ENCODE data around the gene ASB8. TPM values are rescaled to one million over a fixed set of nuclear protein-coding genes. Genes with fewer than 3 reads are reported as not detected.

The ASB8 gene
- total and polyA plus RNA-seq, 2 of the 4 experiments (the other 2 are of a cell fraction) = 22.9 to 26.7 TPM

DNA sequence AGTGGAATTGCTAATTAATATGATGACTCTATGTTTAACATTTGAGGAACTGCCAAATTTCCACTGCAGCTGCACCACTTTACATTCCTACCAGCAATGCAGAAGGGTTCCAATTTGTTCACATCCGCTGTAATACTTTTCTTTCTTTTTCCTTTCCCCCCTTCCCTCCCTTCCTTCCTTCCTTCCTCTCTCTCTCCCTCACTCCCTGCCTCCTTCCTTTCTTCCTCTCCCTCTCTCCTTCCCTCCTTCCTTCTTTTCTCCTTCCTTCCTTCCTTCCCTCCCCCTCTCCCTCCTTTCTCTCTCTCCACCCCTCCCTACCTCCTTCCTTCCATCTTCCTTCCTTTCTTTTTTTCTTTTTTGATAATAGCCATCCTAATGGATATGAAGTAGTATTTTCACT is 41.4 kb downstream of the ASB8 start:
- dilution Hi-C loops (cut with HindIII; ENCODE audit: low sequenced_read_pairs, unreplicated experiment) = no loop called here
- H3K4me1 ChIP-seq (ENCODE audit: control insufficient read depth, insufficient read depth, low read length) = no peaks in the 10 kb centered on the region
- H3K9me3 ChIP-seq (ENCODE audit: control insufficient read depth, insufficient read depth, low read length) = no peaks in the 10 kb centered on the region
- no peaks in the 10 kb centered on the region for H4K20me1 ChIP-seq (ENCODE audit: insufficient read depth, low read length)
- H3K27ac ChIP-seq (ENCODE audit: insufficient read depth, low read length) = no peak overlapping the region
- no peak overlapping the region for H3K56ac ChIP-seq (ENCODE audit: extremely low read depth, insufficient read depth, low read length)
- H2BK5ac ChIP-seq (ENCODE audit: low read depth, low read length, poor library complexity, severe bottlenecking) = no peak overlapping the region
- H3K79me1 ChIP-seq (ENCODE audit: low read depth in 1 of 2, low read length in 2 of 2) = peaks cover 12 to 18% of the 10 kb centered on the region in 2 experiments
- no peak overlapping the region for H3K23ac ChIP-seq (ENCODE audit: low read depth, low read length)
- no peak overlapping the region for H4K5ac ChIP-seq (ENCODE audit: low read depth, low read length)
- no TSS peak for BruUV-seq (replicated peaks)
- no peaks in the 10 kb centered on the region for H3K36me3 ChIP-seq (ENCODE audit: control insufficient read depth, insufficient read depth, low read length)
- no peak overlapping the region for H3K9ac ChIP-seq (ENCODE audit: low read depth, low read length)
- TF ChIP-seq MAZ (IDR thresholded peaks at IDR 0.05; ENCODE audit: borderline replicate concordance, low read depth, low read length) (no peak), BHLHE40 (IDR thresholded peaks at IDR 0.05; ENCODE audit: low read depth, low read length) (no peak), CHD1 (IDR thresholded peaks at IDR 0.05; ENCODE audit: low read depth, low read length) (no peak), MAFK (IDR thresholded peaks at IDR 0.05; ENCODE audit: low read depth, low read length) (no peak), RFX5 (IDR thresholded peaks at IDR 0.05; ENCODE audit: low read depth, low read length) (no peak), FOS (IDR thresholded peaks at IDR 0.05; ENCODE audit: low read depth, low read length) (no peak), CEBPB (IDR thresholded peaks at IDR 0.05; ENCODE audit: low read depth, low read length) (no peak), POLR2A (IDR thresholded peaks at IDR 0.05; ENCODE audit: low read depth, low read length) (no peak), RAD21 (IDR thresholded peaks at IDR 0.05; ENCODE audit: low read length) (no peak), NFE2L2 (IDR thresholded peaks at IDR 0.05; ENCODE audit: low read depth, low read length) (no peak), SMC3 (IDR thresholded peaks at IDR 0.05; ENCODE audit: low read depth, low read length) (no peak), RCOR1 (IDR thresholded peaks at IDR 0.05; ENCODE audit: insufficient replicate concordance, low read length) (no peak), MXI1 (IDR thresholded peaks at IDR 0.05; ENCODE audit: borderline replicate concordance, low read depth, low read length) (no peak)
- TF ChIP-seq, protein P1, sequence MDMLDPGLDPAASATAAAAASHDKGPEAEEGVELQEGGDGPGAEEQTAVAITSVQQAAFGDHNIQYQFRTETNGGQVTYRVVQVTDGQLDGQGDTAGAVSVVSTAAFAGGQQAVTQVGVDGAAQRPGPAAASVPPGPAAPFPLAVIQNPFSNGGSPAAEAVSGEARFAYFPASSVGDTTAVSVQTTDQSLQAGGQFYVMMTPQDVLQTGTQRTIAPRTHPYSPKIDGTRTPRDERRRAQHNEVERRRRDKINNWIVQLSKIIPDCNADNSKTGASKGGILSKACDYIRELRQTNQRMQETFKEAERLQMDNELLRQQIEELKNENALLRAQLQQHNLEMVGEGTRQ (IDR thresholded peaks at IDR 0.05; ENCODE audit: low read depth, low read length) = no peak
- TF ChIP-seq, protein P2, sequence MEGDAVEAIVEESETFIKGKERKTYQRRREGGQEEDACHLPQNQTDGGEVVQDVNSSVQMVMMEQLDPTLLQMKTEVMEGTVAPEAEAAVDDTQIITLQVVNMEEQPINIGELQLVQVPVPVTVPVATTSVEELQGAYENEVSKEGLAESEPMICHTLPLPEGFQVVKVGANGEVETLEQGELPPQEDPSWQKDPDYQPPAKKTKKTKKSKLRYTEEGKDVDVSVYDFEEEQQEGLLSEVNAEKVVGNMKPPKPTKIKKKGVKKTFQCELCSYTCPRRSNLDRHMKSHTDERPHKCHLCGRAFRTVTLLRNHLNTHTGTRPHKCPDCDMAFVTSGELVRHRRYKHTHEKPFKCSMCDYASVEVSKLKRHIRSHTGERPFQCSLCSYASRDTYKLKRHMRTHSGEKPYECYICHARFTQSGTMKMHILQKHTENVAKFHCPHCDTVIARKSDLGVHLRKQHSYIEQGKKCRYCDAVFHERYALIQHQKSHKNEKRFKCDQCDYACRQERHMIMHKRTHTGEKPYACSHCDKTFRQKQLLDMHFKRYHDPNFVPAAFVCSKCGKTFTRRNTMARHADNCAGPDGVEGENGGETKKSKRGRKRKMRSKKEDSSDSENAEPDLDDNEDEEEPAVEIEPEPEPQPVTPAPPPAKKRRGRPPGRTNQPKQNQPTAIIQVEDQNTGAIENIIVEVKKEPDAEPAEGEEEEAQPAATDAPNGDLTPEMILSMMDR (conservative IDR thresholded peaks at IDR 0.05; ENCODE audit: low read depth, low read length) = no peak
- TF ChIP-seq, protein P3, sequence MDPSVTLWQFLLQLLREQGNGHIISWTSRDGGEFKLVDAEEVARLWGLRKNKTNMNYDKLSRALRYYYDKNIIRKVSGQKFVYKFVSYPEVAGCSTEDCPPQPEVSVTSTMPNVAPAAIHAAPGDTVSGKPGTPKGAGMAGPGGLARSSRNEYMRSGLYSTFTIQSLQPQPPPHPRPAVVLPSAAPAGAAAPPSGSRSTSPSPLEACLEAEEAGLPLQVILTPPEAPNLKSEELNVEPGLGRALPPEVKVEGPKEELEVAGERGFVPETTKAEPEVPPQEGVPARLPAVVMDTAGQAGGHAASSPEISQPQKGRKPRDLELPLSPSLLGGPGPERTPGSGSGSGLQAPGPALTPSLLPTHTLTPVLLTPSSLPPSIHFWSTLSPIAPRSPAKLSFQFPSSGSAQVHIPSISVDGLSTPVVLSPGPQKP (IDR thresholded peaks at IDR 0.05; ENCODE audit: borderline replicate concordance, low read depth, low read length) = no peak
- no peak overlapping the region for H2AK9ac ChIP-seq (replicated peaks; ENCODE audit: low read depth, low read length, poor library complexity)
- no peak overlapping the region for H2AFZ ChIP-seq (replicated peaks; ENCODE audit: low read length, poor library complexity)
- H2BK120ac ChIP-seq (ENCODE audit: low read depth, low read length) = no peak overlapping the region
- H3K4ac ChIP-seq (ENCODE audit: low read depth, low read length) = no peak overlapping the region
- ChIA-PET CTCF (no interaction called here), POLR2A (ENCODE audit: unreplicated experiment) (no interaction called here)
- intact Hi-C loops (cut with micrococcal nuclease) = no loop called here
- H4K8ac ChIP-seq (ENCODE audit: low read depth in 2 of 2, low read length in 2 of 2) = no peak overlapping the region
- H2BK20ac ChIP-seq (ENCODE audit: low read depth, low read length) = no peak overlapping the region
- WGBS, 2 experiments (ENCODE audit: extremely low coverage in 2 of 2, insufficient read length in 1 of 2) = 70% methylated on average over 1 of the region's 1 CpG; no CpG with 5 or more reads in 1 of the 2 experiments
- H2BK15ac ChIP-seq (ENCODE audit: low read depth, low read length) = no peak overlapping the region
- no peak overlapping the region for H3K4me3 ChIP-seq (ENCODE audit: insufficient read depth, low read depth, low read length)
- peaks cover 8% of the 10 kb centered on the region for H3K9me1 ChIP-seq (ENCODE audit: insufficient read depth, low read length)
- no peak overlapping the region for H3K4me2 ChIP-seq (ENCODE audit: low read depth, low read length)
- ATAC-seq (ENCODE audit: low read depth) (no peak), DNase-seq (no peak)
- in situ Hi-C loops (cut with MboI; ENCODE audit: low sequenced_read_pairs) = no loop called here
- H3K18ac ChIP-seq (ENCODE audit: low read depth, low read length) = no peak overlapping the region
- peaks cover 13% of the 10 kb centered on the region for H3K27me3 ChIP-seq (ENCODE audit: control insufficient read depth, insufficient read depth, low read length)
- H2AK5ac ChIP-seq (ENCODE audit: low read depth, low read length) = no peak overlapping the region
- no peak overlapping the region for H3K14ac ChIP-seq (replicated peaks; ENCODE audit: low read depth, low read length)
- no peak overlapping the region for H4K91ac ChIP-seq (ENCODE audit: insufficient read depth, low read depth, low read length)

All from IMR-90 (cell line).